Muscle of leg (tissue), 11 donors: ENCODE results near the gene CMSS1. TPM values are rescaled to one million over a fixed set of nuclear protein-coding genes. Genes with fewer than 3 reads are reported as not detected.

Source experiments
- DNase-seq: peaks from one replicate; pipeline ENCODE4 v3.0.0; 2013
- H3K27ac ChIP-seq: one replicate; pipeline ENCODE4 v1.5.1; 2013; ENCODE audit warnings: mild to moderate bottlenecking, low read length, control low read depth
- H3K27me3 ChIP-seq: one replicate; pipeline ENCODE4 v1.6.1; 2013; ENCODE audit warnings: low read length; ENCODE audit not compliant: control insufficient read depth, insufficient read depth
- H3K36me3 ChIP-seq: one replicate; pipeline ENCODE4 v1.6.1; 2013; ENCODE audit warnings: low read length; ENCODE audit not compliant: control insufficient read depth, insufficient read depth
- H3K4me1 ChIP-seq: one replicate; pipeline ENCODE4 v1.6.1; 2013; ENCODE audit warnings: low read length; ENCODE audit not compliant: control insufficient read depth, insufficient read depth
- H3K4me3 ChIP-seq: one replicate; pipeline ENCODE4 v1.5.1; 2013; ENCODE audit warnings: low read length, control low read depth
- H3K9me3 ChIP-seq: replicated peaks from 2 replicates; pipeline ENCODE4 v1.6.1; 2013; ENCODE audit warnings: low read depth, low read length; ENCODE audit not compliant: control insufficient read depth
- WGBS: methylation state at CpG from one replicate; pipeline ENCODE4 v1.1.5; 2013; ENCODE audit warnings: missing lambda C conversion rate; ENCODE audit not compliant: insufficient coverage; 5-methylcytosine and 5-hydroxymethylcytosine counted together
- polyA plus RNA-seq, 8 donors: library from polyadenylated mRNA; unstranded; fragments of 120-200 nt; gene quantifications; one replicate each; pipeline versions ENCODE4 v1.2.1 to v1.2.3, GENCODE V29; 2013; ENCODE audit warnings: inconsistent platforms in 1 of 8, low replicate concordance in 1 of 8; ENCODE audit not compliant: insufficient read length in 8 of 8, insufficient read depth in 1 of 8
- total RNA-seq: library from RNA; stranded (reverse); fragments of 120-200 nt; gene quantifications from one replicate; pipeline ENCODE4 v1.2.4, GENCODE V29; 2013

CMSS1 gene
- total and polyA plus RNA-seq, 9 donors = 23.8 to 35.0 (median 29.0) TPM

DNA sequence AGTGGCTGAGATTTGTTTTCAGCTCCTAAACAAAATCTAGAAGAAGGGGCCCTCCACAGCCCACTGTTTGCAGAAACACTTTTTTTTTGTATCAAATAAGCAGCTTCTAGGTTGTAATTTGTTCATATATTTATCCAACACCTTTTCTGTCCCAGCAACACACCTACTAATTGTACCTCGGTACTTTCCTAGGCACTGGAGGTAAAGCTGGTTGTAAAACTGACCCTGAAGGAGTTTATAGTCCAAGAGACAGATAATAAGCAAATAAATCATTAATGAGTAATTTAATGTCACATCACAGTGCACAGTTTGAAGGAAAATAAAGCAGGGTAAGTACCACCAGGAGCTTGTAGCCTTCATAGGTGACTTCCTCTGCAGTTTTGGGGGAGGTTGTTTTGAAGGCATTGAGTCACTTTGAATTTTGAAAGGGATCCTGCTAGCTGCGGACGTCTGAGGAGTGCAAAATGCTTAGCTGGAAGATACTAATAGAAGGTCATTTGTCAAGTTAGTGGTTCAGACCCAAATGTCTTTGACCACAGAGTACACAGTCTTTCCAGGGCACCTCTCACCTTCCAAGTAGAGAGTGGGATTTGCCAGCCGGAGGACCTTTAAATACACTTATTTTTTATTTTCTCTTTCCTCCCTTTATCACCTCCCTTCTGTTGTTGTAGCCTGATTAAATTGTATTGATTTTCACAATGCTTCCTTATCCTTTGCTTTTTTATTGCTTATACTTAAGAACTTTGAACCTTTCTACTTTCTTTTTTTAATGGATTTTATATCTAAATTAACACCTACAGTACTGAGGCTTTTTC, 53.8 kb downstream of the CMSS1 start:
- H3K4me1 ChIP-seq = peaks cover 2% of the 10 kb centered on the region
- H3K27ac ChIP-seq = no peak overlapping the region
- no peaks in the 10 kb centered on the region for H3K9me3 ChIP-seq
- H3K4me3 ChIP-seq = no peak overlapping the region
- peaks cover 17% of the 10 kb centered on the region for H3K36me3 ChIP-seq
- 42% methylated on average over 2 of the region's 4 CpGs for WGBS
- H3K27me3 ChIP-seq = no peaks in the 10 kb centered on the region
- DNase-seq = no peak

GRCh38 chr3:99872923-99873254, 55.2 kb downstream of the CMSS1 start:
- Histone ChIP-seq H3K4me3 (peak overlapping the region; percentile 86), H3K27me3 (no peaks in the 10 kb centered on the region), H3K36me3 (peaks cover 16% of the 10 kb centered on the region), H3K9me3 (no peaks in the 10 kb centered on the region), H3K4me1 (peaks cover 2% of the 10 kb centered on the region), H3K27ac (peak overlapping the region; percentile 44)
- no peak for DNase-seq

- no CpG with 5 or more reads among the region's 2 CpGs for WGBS
These were observed 55.8 kb downstream of the CMSS1 start for GRCh38 chr3:99873269-99874102.

GRCh38 chr3:99874237-99875002, 56.8 kb downstream of the CMSS1 start:
- DNase-seq = no peak
- peak overlapping the region; percentile 86 for H3K4me3 ChIP-seq
- no peaks in the 10 kb centered on the region for H3K9me3 ChIP-seq
- WGBS = no CpG with 5 or more reads among the region's 3 CpGs
- peaks cover 14% of the 10 kb centered on the region for H3K36me3 ChIP-seq
- H3K4me1 ChIP-seq = peaks cover 2% of the 10 kb centered on the region
- H3K27ac ChIP-seq = peak overlapping the region; percentile 98
- H3K27me3 ChIP-seq = no peaks in the 10 kb centered on the region

More at GRCh38 chr3:99873269-99874102, 55.8 kb downstream of the CMSS1 start:
- no peaks in the 10 kb centered on the region for H3K27me3 ChIP-seq
- H3K4me3 ChIP-seq = peak overlapping the region; percentile 86
- peaks cover 14% of the 10 kb centered on the region for H3K36me3 ChIP-seq
- H3K27ac ChIP-seq = peak overlapping the region; percentile 98
- peaks cover 2% of the 10 kb centered on the region for H3K4me1 ChIP-seq
- peak; percentile 59 for DNase-seq
- no peaks in the 10 kb centered on the region for H3K9me3 ChIP-seq

DNA sequence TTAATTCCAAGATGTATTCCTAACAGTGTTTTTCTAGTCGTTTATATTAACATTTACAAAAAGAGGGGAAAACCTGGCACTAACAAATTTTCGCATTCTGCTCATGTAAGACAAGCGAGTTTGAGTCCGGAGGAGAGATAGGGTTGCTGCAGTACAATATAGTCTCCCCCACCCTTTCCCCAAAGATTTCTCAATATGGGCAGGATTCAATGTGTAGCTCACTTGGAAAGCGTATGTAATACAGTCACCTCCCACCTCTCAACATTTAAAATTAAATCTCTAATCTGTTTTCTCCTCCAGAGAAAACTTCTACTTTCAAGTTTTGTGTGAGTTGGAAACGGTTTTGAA, 57.9 kb downstream of the CMSS1 start:
- H3K36me3 ChIP-seq = peaks cover 12% of the 10 kb centered on the region
- peak; percentile 93 for DNase-seq
- WGBS = no CpG with 5 or more reads among the region's 6 CpGs
- H3K4me3 ChIP-seq = peak overlapping the region; percentile 86
- H3K9me3 ChIP-seq = no peaks in the 10 kb centered on the region
- peak overlapping the region; percentile 98 for H3K27ac ChIP-seq
- H3K4me1 ChIP-seq = peaks cover 2% of the 10 kb centered on the region
- H3K27me3 ChIP-seq = no peaks in the 10 kb centered on the region

GRCh38 chr3:99875929-99876841, 58.5 kb downstream of the CMSS1 start:
- H3K27me3 ChIP-seq = no peaks in the 10 kb centered on the region
- H3K4me3 ChIP-seq = peak overlapping the region; percentile 86
- H3K36me3 ChIP-seq = peaks cover 6% of the 10 kb centered on the region
- H3K9me3 ChIP-seq = no peaks in the 10 kb centered on the region
- DNase-seq = peak; percentile 96
- H3K27ac ChIP-seq = peak overlapping the region; percentile 98
- peaks cover 5% of the 10 kb centered on the region for H3K4me1 ChIP-seq
- under 1% methylated on average over 57 of the region's 63 CpGs for WGBS

DNA sequence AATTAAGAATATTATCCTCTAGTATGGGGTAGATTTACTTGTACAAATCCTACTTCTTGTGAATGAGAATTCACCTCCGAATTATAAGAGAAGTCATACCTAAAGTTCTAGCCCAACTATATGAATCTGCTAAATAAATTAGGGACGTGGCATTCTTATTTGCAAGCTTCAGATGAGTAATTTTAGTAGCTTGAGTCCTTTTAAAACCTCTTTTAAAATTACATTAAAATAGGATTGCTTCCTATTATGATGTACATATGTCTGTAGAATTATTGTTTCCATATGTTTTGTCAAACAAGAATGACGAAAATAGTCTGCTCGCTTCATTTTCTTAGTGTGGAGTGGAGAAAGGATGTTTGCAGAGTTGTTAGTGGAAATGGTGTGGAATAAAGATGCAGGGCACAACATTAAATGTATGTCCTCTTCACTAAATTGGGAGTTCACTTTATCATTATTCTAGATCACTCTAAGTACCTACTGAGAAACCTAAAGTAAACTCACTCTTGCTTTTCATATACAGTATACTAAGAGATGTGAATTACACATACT, 59.4 kb downstream of the CMSS1 start:
- WGBS = 18% methylated on average over 2 of the region's 4 CpGs
- DNase-seq = peak; percentile 73
- H3K36me3 ChIP-seq = peaks cover under 1% of the 10 kb centered on the region
- peaks cover 5% of the 10 kb centered on the region for H3K4me1 ChIP-seq
- H3K27me3 ChIP-seq = no peaks in the 10 kb centered on the region
- H3K4me3 ChIP-seq = peak overlapping the region; percentile 64
- H3K27ac ChIP-seq = peak overlapping the region; percentile 98
- no peaks in the 10 kb centered on the region for H3K9me3 ChIP-seq

DNA sequence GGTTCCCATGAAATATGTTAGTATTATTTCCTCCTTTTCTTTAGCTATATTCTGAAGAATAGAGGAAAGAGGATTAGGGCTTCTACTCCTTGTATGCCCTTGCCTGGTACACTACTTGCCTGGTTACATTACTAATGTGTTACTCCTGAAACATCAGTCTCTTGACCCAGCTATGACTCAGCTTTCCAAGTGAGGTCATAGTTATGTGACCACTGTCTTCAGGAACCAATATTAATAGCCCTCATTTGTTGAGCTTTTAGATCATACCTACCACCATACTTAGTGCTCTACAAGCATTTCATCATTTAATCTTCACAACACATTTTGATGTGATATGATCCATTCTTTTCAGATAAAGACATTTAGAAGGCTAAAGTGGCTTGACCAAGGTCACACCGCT, 60.3 kb downstream of the CMSS1 start:
- Histone ChIP-seq H3K9me3 (no peaks in the 10 kb centered on the region), H3K36me3 (no peaks in the 10 kb centered on the region), H3K4me1 (peaks cover 5% of the 10 kb centered on the region), H3K27ac (peak overlapping the region; percentile 31), H3K27me3 (no peaks in the 10 kb centered on the region), H3K4me3 (no peak overlapping the region)
- DNase-seq = peak; percentile 62
- WGBS = no CpG with 5 or more reads among the region's 1 CpG

DNA sequence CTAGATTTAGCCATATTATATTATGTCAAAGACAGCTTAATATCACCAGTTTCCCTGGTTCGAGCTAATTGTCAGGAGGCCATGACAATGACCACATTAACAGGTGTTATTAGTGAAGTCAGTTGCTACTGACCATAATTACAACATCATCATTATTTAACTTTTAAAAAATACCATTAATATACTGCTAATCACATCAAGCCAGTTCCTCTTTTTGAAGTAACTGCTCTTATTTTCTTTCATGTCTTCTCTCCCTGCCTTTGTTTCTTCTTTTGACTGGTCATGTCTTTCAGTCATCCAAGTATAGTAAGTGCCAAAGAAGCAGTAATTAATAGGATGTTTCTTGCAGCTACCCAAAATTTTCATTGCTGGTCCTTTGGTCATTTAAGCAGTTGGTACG, 61.6 kb downstream of the CMSS1 start:
- no peaks in the 10 kb centered on the region for H3K36me3 ChIP-seq
- DNase-seq = no peak
- H3K4me1 ChIP-seq = peaks cover 5% of the 10 kb centered on the region
- H3K27ac ChIP-seq = no peak overlapping the region
- no peaks in the 10 kb centered on the region for H3K27me3 ChIP-seq
- no peak overlapping the region for H3K4me3 ChIP-seq
- no CpG with 5 or more reads among the region's 2 CpGs for WGBS
- H3K9me3 ChIP-seq = no peaks in the 10 kb centered on the region
